GM12878 (cell line): ENCODE measurements around the gene STRIP2. TPM values are rescaled to one million over a fixed set of nuclear protein-coding genes. Genes with fewer than 3 reads are reported as not detected.

ENCODE experiments used
- ATAC-seq: fragments of 200-7000 bp; cut with Tn5 transposase; 3 replicates; pipeline ENCODE4 v1.9.1; 2020; ENCODE audit warnings: mild to moderate bottlenecking, moderate library complexity
- BruUV-seq: library from RNA; stranded (reverse); fragments of 400-500 nt; replicated peaks from 2 replicates; lab custom pipeline; 2021; lab: Mats Ljungman, UMichigan
- CTCF ChIA-PET: fragments of 300-600 bp; sonication (Branson Sonifier 250); formaldehyde crosslinking; extraction: SDS; loops from one replicate; lab custom pipeline; 2021; ENCODE audit warnings: inconsistent platforms; lab: Yijun Ruan, JAX
- POLR2A ChIA-PET: fragments of 350-600 bp; formaldehyde crosslinking; extraction: SDS; loops from one replicate; lab custom pipeline; 2021; ENCODE audit warnings: inconsistent platforms; lab: Charles Lee
- RAD21 ChIA-PET: fragments of 300-600 bp; sonication (Branson Sonifier 250); formaldehyde crosslinking; loops from one replicate; lab custom pipeline; 2023; ENCODE audit warnings: antibody characterized with exemption; ENCODE audit not compliant: unreplicated experiment; lab: Charles Lee
- SMC1A ChIA-PET: fragments of 300-600 bp; sonication (Branson Sonifier 250); formaldehyde crosslinking; loops from one replicate; lab custom pipeline; 2023; ENCODE audit not compliant: unreplicated experiment, uncharacterized antibody; lab: Charles Lee
- DNase-seq: peaks from one replicate; pipeline ENCODE4 v3.0.0-alpha.2; 2011; ENCODE audit warnings: low read depth, low spot score
- FAIRE-seq: peaks from 3 replicates; lab custom pipeline; 2011; peaks lifted over from hg19 to GRCh38; lab: Jason Lieb, UNC
- H2AFZ ChIP-seq: 2 replicates; pipeline ENCODE4 v1.6.0; 2011; ENCODE audit warnings: low read depth, low read length, control low read depth; ENCODE audit not compliant: control insufficient read depth
- H3K27ac ChIP-seq: 2 replicates; pipeline ENCODE4 v1.5.1; 2011; ENCODE audit warnings: control low read depth; ENCODE audit not compliant: control insufficient read depth, insufficient read depth
- H3K27me3 ChIP-seq, 2 experiments: replicated peaks in 1 of 2; 2 replicates each; pipeline versions ENCODE4 v1.6.0 to v1.6.1; 2011; ENCODE audit warnings: low read length in 1 of 2; ENCODE audit not compliant: control insufficient read depth in 2 of 2, insufficient read depth in 2 of 2
- H3K36me3 ChIP-seq, 2 experiments: 2 replicates each; pipeline ENCODE4 v1.5.1; 2011; ENCODE audit warnings: low read length in 1 of 2; ENCODE audit not compliant: control insufficient read depth in 2 of 2, insufficient read depth in 2 of 2
- H3K4me1 ChIP-seq: 2 replicates; pipeline ENCODE4 v1.6.1; 2011; ENCODE audit warnings: mild to moderate bottlenecking, low read length, moderate library complexity, mixed read lengths; ENCODE audit not compliant: control insufficient read depth, insufficient read depth
- H3K4me2 ChIP-seq: 2 replicates; pipeline ENCODE4 v1.6.0; 2011; ENCODE audit warnings: control low read depth; ENCODE audit not compliant: control insufficient read depth, insufficient read depth
- H3K4me3 ChIP-seq: fragments of 200-600 bp; sonication (generic); 2 replicates; pipeline ENCODE4 v1.5.1; 2016
- H3K79me2 ChIP-seq: 2 replicates; pipeline ENCODE4 v1.6.0; 2011; ENCODE audit warnings: low read length; ENCODE audit not compliant: control insufficient read depth, insufficient read depth
- H3K9ac ChIP-seq: 2 replicates; pipeline ENCODE4 v1.8.0; 2011; ENCODE audit warnings: low read length, control low read depth, mixed read lengths; ENCODE audit not compliant: control insufficient read depth, insufficient read depth
- H3K9me3 ChIP-seq: replicated peaks from 3 replicates; pipeline ENCODE4 v1.5.1; 2011; ENCODE audit warnings: mild to moderate bottlenecking, low read length; ENCODE audit not compliant: control insufficient read depth, insufficient read depth
- H4K20me1 ChIP-seq: 2 replicates; pipeline ENCODE4 v1.6.0; 2011; ENCODE audit not compliant: control insufficient read depth, insufficient read depth
- ASH2L ChIP-seq: fragments of 300-600, 200-600 bp; sonication (generic); IDR thresholded peaks from 2 replicates; pipeline ENCODE4 v1.6.1; 2017; ENCODE audit warnings: low read depth, mild to moderate bottlenecking, borderline replicate concordance
- BHLHE40 ChIP-seq, 2 experiments: fragments of 450-650 bp in 1 of 2; IDR thresholded peaks; 2 replicates each; pipeline ENCODE4 v1.6.1; 2011 to 2017; ENCODE audit warnings: low read depth in 2 of 2, borderline replicate concordance in 1 of 2, improper control_type of control experiment in 1 of 2, low read length in 1 of 2, mild to moderate bottlenecking in 1 of 2
- CBX5 ChIP-seq: sonication (generic); IDR thresholded peaks from 2 replicates; pipeline ENCODE4 v1.6.1; 2016; ENCODE audit warnings: low read depth, moderate library complexity, mild to moderate bottlenecking, inconsistent platforms
- CEBPB ChIP-seq, 2 experiments: fragments of 150-350 bp in 1 of 2; IDR thresholded peaks; 2 replicates each; pipeline ENCODE4 v1.6.1; 2012 to 2014; ENCODE audit warnings: low read depth in 2 of 2, low read length in 2 of 2, borderline replicate concordance in 1 of 2, inconsistent platforms in 1 of 2
- EED ChIP-seq: sonication (generic); IDR thresholded peaks from 2 replicates; pipeline ENCODE4 v1.6.1; 2016; ENCODE audit warnings: antibody characterized with exemption, low read depth
- JUNB ChIP-seq: IDR thresholded peaks from 2 replicates; pipeline ENCODE4 v1.6.1; 2016; ENCODE audit warnings: antibody characterized with exemption, mild to moderate bottlenecking
- NR2C1 ChIP-seq: fragments of 450-650 bp; IDR thresholded peaks from 2 replicates; pipeline ENCODE4 v1.6.1; 2017; ENCODE audit warnings: antibody characterized with exemption, mild to moderate bottlenecking, moderate library complexity
- NR2F1 ChIP-seq: fragments of 450-650 bp; conservative IDR thresholded peaks from 2 replicates; pipeline ENCODE4 v1.6.1; 2017; ENCODE audit warnings: mild to moderate bottlenecking
- SIX5 ChIP-seq: IDR thresholded peaks from 2 replicates; pipeline ENCODE4 v1.6.1; 2011; ENCODE audit warnings: mild to moderate bottlenecking, low read depth, low read length, moderate library complexity; ENCODE audit not compliant: severe bottlenecking
- SPI1 ChIP-seq: IDR thresholded peaks from 2 replicates; pipeline ENCODE4 v1.6.1; 2011; ENCODE audit warnings: low read depth, mild to moderate bottlenecking, low read length, moderate library complexity, borderline replicate concordance; ENCODE audit not compliant: insufficient read depth
- SREBF2 ChIP-seq: IDR thresholded peaks from 2 replicates; pipeline ENCODE4 v1.6.1; 2012; ENCODE audit warnings: mild to moderate bottlenecking, low read length
- TBL1XR1 ChIP-seq: IDR thresholded peaks from 2 replicates; pipeline ENCODE4 v1.6.1; 2012; ENCODE audit warnings: low read depth, low read length, improper control_type of control experiment
- WGBS: methylation state at CpG from one replicate; pipeline ENCODE4 v1.1.6; 2016; ENCODE audit warnings: low lambda C conversion rate; ENCODE audit not compliant: insufficient replicate concordance, insufficient coverage; ENCODE audit errors: missing lambda C conversion rate; 5-methylcytosine and 5-hydroxymethylcytosine counted together
- in situ Hi-C: fragments of 300-500 bp; cut with MboI; formaldehyde crosslinking; loops from 9 replicates; pipeline ENCODE4 v1.14.3; 2018; ENCODE audit warnings: mixed read lengths
- intact Hi-C: fragments of 100-400 bp; cut with micrococcal nuclease; formaldehyde crosslinking; loops from one replicate; pipeline ENCODE4 v1.14.2; 2022; ENCODE audit not compliant: unreplicated experiment
- polyA plus RNA-seq, 11 experiments: library from polyadenylated mRNA; depleted of rRNA in 4 of 11; unstranded in 6 of 11; stranded (reverse) in 5 of 11; fragments of >200 nt; fragmentation: Nextera tagmentation in 4 of 11; fragmentation: Illumina TruSeq in 1 of 11; extraction: Ambion mirVana in 4 of 11; extraction: Trizol in 1 of 11; gene quantifications; 1 replicate in 1 of 11; 2 replicates in 10 of 11; pipeline versions ENCODE4 v1.2.1 to v1.2.3, GENCODE V29; 2011 to 2016; ENCODE audit warnings: inconsistent platforms in 2 of 11, missing spikeins in 2 of 11, low read depth in 1 of 11
- total RNA-seq, 4 experiments: library from RNA; depleted of rRNA in 3 of 4; stranded (reverse); fragments of >200 nt in 3 of 4; fragmentation: Illumina TruSeq in 1 of 4; extraction: Trizol in 1 of 4; gene quantifications; 2 replicates each; pipeline versions ENCODE4 v1.2.1 to v1.2.3, GENCODE V29; 2013 to 2021
- TF ChIP-seq, protein P1 (sequence below): fragments of 450-650 bp; IDR thresholded peaks from 2 replicates; pipeline ENCODE4 v1.6.1; 2016; ENCODE audit warnings: mild to moderate bottlenecking, moderate library complexity, borderline replicate concordance

STRIP2 gene
- total and polyA plus RNA-seq, 10 of the 15 experiments (the other 5 are each of a cell fraction or from before 2014, with no cell fraction given) = 0.48 to 5.8 (median 1.8) TPM

DNA sequence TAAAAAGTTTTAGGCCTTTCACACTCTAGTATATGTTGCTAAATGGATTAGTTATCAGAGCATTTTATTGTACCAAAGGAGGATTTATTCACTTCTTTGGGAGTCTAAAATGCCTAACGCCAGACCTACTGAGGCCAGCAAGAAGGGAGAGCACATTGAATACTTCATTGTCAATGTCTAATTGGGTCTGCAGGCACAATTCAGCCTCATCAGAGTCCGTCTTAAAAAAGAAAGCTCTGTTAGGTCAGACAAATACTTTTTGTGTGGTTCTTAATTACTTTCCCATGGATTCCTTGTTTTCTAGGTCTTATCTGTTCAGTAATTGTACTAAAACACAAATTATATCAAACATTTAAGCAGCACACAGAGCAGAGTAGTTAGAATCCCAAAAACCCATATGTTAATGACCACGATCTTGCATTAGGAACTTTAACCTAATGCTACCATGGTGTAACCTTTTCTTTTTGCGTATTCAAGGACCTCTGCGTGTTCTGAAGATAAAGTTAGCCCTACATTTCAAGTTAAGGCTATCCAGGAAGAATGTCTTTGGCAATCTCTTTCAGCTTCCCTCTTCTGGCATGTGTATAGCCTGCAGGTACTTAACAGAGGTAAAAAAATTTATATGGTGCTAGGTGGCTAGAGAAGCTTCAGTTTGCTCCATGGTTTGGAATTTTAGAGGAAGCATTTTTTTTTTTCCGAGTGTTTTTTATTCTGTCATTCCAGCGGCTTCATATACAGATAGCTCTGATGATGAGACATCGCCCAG, 45.7 kb upstream of the STRIP2 start:
- ATAC-seq (no peak), FAIRE-seq (no peak), DNase-seq (no peak)
- Histone ChIP-seq H3K9me3 (no peaks in the 10 kb centered on the region), H4K20me1 (no peaks in the 10 kb centered on the region), H3K4me1 (no peaks in the 10 kb centered on the region; the same call in 1 of the 2 replicates), H3K27me3 (no peaks in the 10 kb centered on the region), H3K27ac (no peak overlapping the region), H3K4me3 (no peak overlapping the region), H3K36me3 (no peaks in the 10 kb centered on the region; a peak in 1 of 4 replicates), H2AFZ (no peak overlapping the region), H3K79me2 (no peaks in the 10 kb centered on the region), H3K4me2 (no peak overlapping the region), H3K9ac (no peak overlapping the region)
- WGBS = 94% methylated on average over 8 of the region's 8 CpGs
- intact Hi-C loops = no loop called here
- ChIA-PET RAD21 (interaction anchor here (0.7 to 3.6 kb wide), 8 partner anchors 14 to 170 kb away, joined by 3 to 22 read pairs (median 4); partner anchors contain the start of gene STRIP2), CTCF (interaction anchor here (0.5 to 9.8 kb wide), 8 partner anchors 11 to 48 kb away, joined by 3 to 129 read pairs (median 16); no protein-coding TSS in a partner anchor), SMC1A (interaction anchor here (0.7 to 6.2 kb wide), 13 partner anchors 8 to 437 kb away, joined by 3 to 65 read pairs (median 3); no protein-coding TSS in a partner anchor), POLR2A (interaction anchor here (0.6 kb wide), 1 partner anchor 54 kb away, joined by 3 read pairs; no protein-coding TSS in a partner anchor)
- no peak for TF ChIP-seq JUNB
- TF ChIP-seq SREBF2 = no peak
- TF ChIP-seq NR2F1 = no peak
- TF ChIP-seq CEBPB (IDR thresholded peaks at IDR 0.05; ENCODE audit: borderline replicate concordance in 1 of 2, low read depth in 2 of 2, low read length in 2 of 2) = no peak
- TF ChIP-seq, protein P1, sequence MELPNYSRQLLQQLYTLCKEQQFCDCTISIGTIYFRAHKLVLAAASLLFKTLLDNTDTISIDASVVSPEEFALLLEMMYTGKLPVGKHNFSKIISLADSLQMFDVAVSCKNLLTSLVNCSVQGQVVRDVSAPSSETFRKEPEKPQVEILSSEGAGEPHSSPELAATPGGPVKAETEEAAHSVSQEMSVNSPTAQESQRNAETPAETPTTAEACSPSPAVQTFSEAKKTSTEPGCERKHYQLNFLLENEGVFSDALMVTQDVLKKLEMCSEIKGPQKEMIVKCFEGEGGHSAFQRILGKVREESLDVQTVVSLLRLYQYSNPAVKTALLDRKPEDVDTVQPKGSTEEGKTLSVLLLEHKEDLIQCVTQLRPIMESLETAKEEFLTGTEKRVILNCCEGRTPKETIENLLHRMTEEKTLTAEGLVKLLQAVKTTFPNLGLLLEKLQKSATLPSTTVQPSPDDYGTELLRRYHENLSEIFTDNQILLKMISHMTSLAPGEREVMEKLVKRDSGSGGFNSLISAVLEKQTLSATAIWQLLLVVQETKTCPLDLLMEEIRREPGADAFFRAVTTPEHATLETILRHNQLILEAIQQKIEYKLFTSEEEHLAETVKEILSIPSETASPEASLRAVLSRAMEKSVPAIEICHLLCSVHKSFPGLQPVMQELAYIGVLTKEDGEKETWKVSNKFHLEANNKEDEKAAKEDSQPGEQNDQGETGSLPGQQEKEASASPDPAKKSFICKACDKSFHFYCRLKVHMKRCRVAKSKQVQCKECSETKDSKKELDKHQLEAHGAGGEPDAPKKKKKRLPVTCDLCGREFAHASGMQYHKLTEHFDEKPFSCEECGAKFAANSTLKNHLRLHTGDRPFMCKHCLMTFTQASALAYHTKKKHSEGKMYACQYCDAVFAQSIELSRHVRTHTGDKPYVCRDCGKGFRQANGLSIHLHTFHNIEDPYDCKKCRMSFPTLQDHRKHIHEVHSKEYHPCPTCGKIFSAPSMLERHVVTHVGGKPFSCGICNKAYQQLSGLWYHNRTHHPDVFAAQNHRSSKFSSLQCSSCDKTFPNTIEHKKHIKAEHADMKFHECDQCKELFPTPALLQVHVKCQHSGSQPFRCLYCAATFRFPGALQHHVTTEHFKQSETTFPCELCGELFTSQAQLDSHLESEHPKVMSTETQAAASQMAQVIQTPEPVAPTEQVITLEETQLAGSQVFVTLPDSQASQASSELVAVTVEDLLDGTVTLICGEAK = no peak
- no peak for TF ChIP-seq EED
- no peak for TF ChIP-seq BHLHE40 (IDR thresholded peaks at IDR 0.05; ENCODE audit: borderline replicate concordance in 1 of 2, low read depth in 2 of 2, low read length in 1 of 2)
- no peak for TF ChIP-seq TBL1XR1
- TF ChIP-seq SPI1 = no peak
- no peak for TF ChIP-seq NR2C1
- TF ChIP-seq ASH2L = no peak
- no peak for TF ChIP-seq CBX5
- TF ChIP-seq SIX5 = no peak
- BruUV-seq = no TSS peak
- in situ Hi-C loops = no loop called here
